SK-N-SH (cell line): ENCODE results near the gene SPATA24. TPM values are rescaled to one million over a fixed set of nuclear protein-coding genes. Genes with fewer than 3 reads are reported as not detected.

Experiments used
- CTCF ChIA-PET: fragments of 300-600, 350-600 bp; formaldehyde crosslinking; extraction: SDS; loops from one replicate; lab custom pipeline; 2021; lab: Yijun Ruan, JAX
- POLR2A ChIA-PET: fragments of 350-600 bp; sonication (Branson Sonifier 250); formaldehyde crosslinking; extraction: SDS; loops from one replicate; lab custom pipeline; 2020; ENCODE audit warnings: antibody characterized with exemption, inconsistent platforms; lab: Yijun Ruan, JAX
- DNase-seq: peaks from one replicate; pipeline ENCODE4 v3.0.0; 2012
- H2AFZ ChIP-seq: fragments of 200-600 bp; sonication (generic); 2 replicates; pipeline ENCODE4 v1.8.1; 2016; ENCODE audit warnings: antibody characterized with exemption, mild to moderate bottlenecking, low read depth
- H3F3A ChIP-seq: fragments of 200-600 bp; sonication (generic); replicated peaks from 2 replicates; pipeline ENCODE3; 2016; ENCODE audit warnings: antibody characterized with exemption, mild to moderate bottlenecking; ENCODE audit not compliant: insufficient read depth
- H3K27ac ChIP-seq, 2 experiments: fragments of 200-500 bp in 1 of 2; fragments of 200-600 bp in 1 of 2; sonication (Bioruptor generic) in 1 of 2; sonication (generic), shearing (Covaris generic) in 1 of 2; 2 replicates each; pipeline versions ENCODE4 v1.5.1 to v1.6.1; 2014 to 2016; ENCODE audit warnings: low read depth in 2 of 2, inconsistent platforms in 1 of 2, low read length in 1 of 2, mild to moderate bottlenecking in 1 of 2, mixed read lengths in 1 of 2
- H3K27me3 ChIP-seq: fragments of 200-600 bp; sonication (generic), shearing (Covaris generic); 2 replicates; pipeline ENCODE4 v1.6.1; 2016; ENCODE audit warnings: mixed run types; ENCODE audit not compliant: insufficient read depth
- H3K36me3 ChIP-seq, 2 experiments: fragments of 200-500 bp in 1 of 2; fragments of 200-600 bp in 1 of 2; sonication (Bioruptor generic) in 1 of 2; sonication (generic) in 1 of 2; replicated peaks in 1 of 2; 2 replicates each; pipeline versions ENCODE3 to v1.5.1; 2014 to 2016; ENCODE audit warnings: low read length in 1 of 2, mild to moderate bottlenecking in 1 of 2; ENCODE audit not compliant: insufficient read depth in 2 of 2, control insufficient read depth in 1 of 2
- H3K4me1 ChIP-seq, 2 experiments: fragments of 200-500 bp in 1 of 2; fragments of 200-600 bp in 1 of 2; sonication (Bioruptor generic) in 1 of 2; sonication (generic), shearing (Covaris generic) in 1 of 2; 2 replicates each; pipeline versions ENCODE4 v1.5.1 to v1.6.1; 2014 to 2016; ENCODE audit warnings: low read depth in 1 of 2, low read length in 1 of 2, mixed run types in 1 of 2; ENCODE audit not compliant: insufficient read depth in 2 of 2, control insufficient read depth in 1 of 2
- H3K4me2 ChIP-seq: fragments of 200-600 bp; sonication (generic), shearing (Covaris generic); 2 replicates; pipeline ENCODE4 v1.6.1; 2017; ENCODE audit warnings: mixed run types
- H3K4me3 ChIP-seq, 2 experiments: fragments of 200-500 bp in 1 of 2; fragments of 200-600 bp in 1 of 2; sonication (Bioruptor generic) in 1 of 2; sonication (generic), shearing (Covaris generic) in 1 of 2; 2 replicates each; pipeline versions ENCODE4 v1.5.1 to v1.8.1; 2014 to 2016; ENCODE audit warnings: low read depth in 2 of 2, inconsistent platforms in 1 of 2, low read length in 1 of 2, mild to moderate bottlenecking in 1 of 2, mixed read lengths in 1 of 2, moderate library complexity in 1 of 2
- H3K79me2 ChIP-seq: fragments of 200-600 bp; sonication (generic); 2 replicates; pipeline ENCODE4 v1.8.1; 2017; ENCODE audit warnings: mild to moderate bottlenecking; ENCODE audit not compliant: insufficient read depth
- H3K9ac ChIP-seq: fragments of 200-600 bp; sonication (generic); 2 replicates; pipeline ENCODE4 v1.6.1; 2017; ENCODE audit warnings: mixed run types
- H3K9me2 ChIP-seq: fragments of 200-600 bp; sonication (generic); 2 replicates; pipeline ENCODE4 v1.6.1; 2017; ENCODE audit warnings: mixed run types
- H3K9me3 ChIP-seq: fragments of 200-600 bp; sonication (generic); 2 replicates; pipeline ENCODE4 v1.6.1; 2017; ENCODE audit warnings: mixed run types, mild to moderate bottlenecking, moderate library complexity
- H4K20me1 ChIP-seq: fragments of 200-600 bp; sonication (generic); 2 replicates; pipeline ENCODE4 v1.6.1; 2017; ENCODE audit warnings: mild to moderate bottlenecking, mixed run types; ENCODE audit not compliant: insufficient read depth
- EP300 ChIP-seq, 2 experiments: IDR thresholded peaks; 2 replicates each; pipeline versions ENCODE4 v1.4.0 to v1.6.1; 2012; ENCODE audit warnings: borderline replicate concordance in 1 of 2, low read depth in 1 of 2, low read length in 1 of 2
- FOXM1 ChIP-seq: IDR thresholded peaks from 2 replicates; pipeline ENCODE4 v1.4.0; 2012; ENCODE audit warnings: low read depth, mild to moderate bottlenecking
- IRF3 ChIP-seq: fragments of 150-350 bp; IDR thresholded peaks from 2 replicates; pipeline ENCODE4 v1.6.1; 2016; ENCODE audit warnings: mild to moderate bottlenecking, low read depth, low read length
- MXI1 ChIP-seq: IDR thresholded peaks from 2 replicates; pipeline ENCODE4 v1.6.1; 2012; ENCODE audit warnings: mild to moderate bottlenecking, low read depth, low read length, improper control_type of control experiment
- NFIC ChIP-seq: IDR thresholded peaks from 2 replicates; pipeline ENCODE4 v1.4.0; 2012; ENCODE audit warnings: borderline replicate concordance
- PBX3 ChIP-seq: IDR thresholded peaks from 2 replicates; pipeline ENCODE4; 2012
- RAD21 ChIP-seq: IDR thresholded peaks from 2 replicates; pipeline ENCODE4 v1.6.1; 2012; ENCODE audit warnings: mild to moderate bottlenecking, low read length
- RCOR1 ChIP-seq: fragments of 150-350 bp; IDR thresholded peaks from 2 replicates; pipeline ENCODE4 v1.6.1; 2017; ENCODE audit warnings: antibody characterized with exemption, low read length
- REST ChIP-seq: IDR thresholded peaks from 2 replicates; pipeline ENCODE4 v1.6.1; 2012; ENCODE audit warnings: mild to moderate bottlenecking, low read depth, low read length, moderate library complexity
- RFX5 ChIP-seq: IDR thresholded peaks from 2 replicates; pipeline ENCODE4 v1.6.1; 2012; ENCODE audit warnings: mild to moderate bottlenecking, improper control_type of control experiment, low read length
- SIN3A ChIP-seq: IDR thresholded peaks from 2 replicates; pipeline ENCODE4 v1.6.1; 2012; ENCODE audit warnings: low read depth, mild to moderate bottlenecking, low read length, moderate library complexity, borderline replicate concordance
- SMC3 ChIP-seq: IDR thresholded peaks from 2 replicates; pipeline ENCODE4 v1.6.1; 2012; ENCODE audit warnings: low read depth, low read length, improper control_type of control experiment
- TCF12 ChIP-seq: IDR thresholded peaks from 2 replicates; pipeline ENCODE4 v1.4.0; 2012
- TEAD4 ChIP-seq: IDR thresholded peaks from 2 replicates; pipeline ENCODE4 v1.4.0; 2012; ENCODE audit warnings: mild to moderate bottlenecking, borderline replicate concordance; ENCODE audit not compliant: insufficient read depth
- YY1 ChIP-seq: IDR thresholded peaks from 2 replicates; pipeline ENCODE4 v1.4.0; 2012; ENCODE audit warnings: low read depth, mild to moderate bottlenecking
- ZBTB33 ChIP-seq: IDR thresholded peaks from 2 replicates; pipeline ENCODE4 v1.4.0; 2012; ENCODE audit warnings: low read depth, borderline replicate concordance
- polyA plus RNA-seq, 3 experiments: library from polyadenylated mRNA; depleted of rRNA; stranded (reverse); fragments of >200 nt; gene quantifications; 2 replicates each; pipeline ENCODE4 v1.2.3, GENCODE V29; 2012
- TF ChIP-seq, protein P1 (sequence below): IDR thresholded peaks from 2 replicates; pipeline ENCODE4 v1.4.0; 2012; ENCODE audit warnings: low read depth
- TF ChIP-seq, protein P2 (sequence below): IDR thresholded peaks from 2 replicates; pipeline ENCODE4 v1.4.0; 2012; ENCODE audit warnings: low read depth, borderline replicate concordance
- TF ChIP-seq, protein P3 (sequence below): fragments of 200-600 bp; sonication (generic); IDR thresholded peaks from 2 replicates; pipeline ENCODE4 v1.6.1; 2017; ENCODE audit warnings: antibody characterized with exemption, mild to moderate bottlenecking, moderate library complexity
- TF ChIP-seq, protein P4 (sequence below): fragments of 150-350 bp; IDR thresholded peaks from 2 replicates; pipeline ENCODE4 v1.6.1; 2017; ENCODE audit warnings: antibody characterized with exemption, low read length, low read depth, borderline replicate concordance

Gene SPATA24
- polyA plus RNA-seq, 1 of the 3 experiments (the other 2 are of a cell fraction) = 7.6 TPM

- H3K79me2 ChIP-seq = no peaks in the 10 kb centered on the region
- no peak overlapping the region for H3K27ac ChIP-seq
- H3F3A ChIP-seq = peaks cover 8% of the 10 kb centered on the region
- H3K4me1 ChIP-seq = peaks cover 0 to 27% of the 10 kb centered on the region in 2 experiments; a peak in 1 of 4 replicates
- no peak overlapping the region for H3K4me2 ChIP-seq
- H3K4me3 ChIP-seq = no peak overlapping the region
- no peaks in the 10 kb centered on the region for H3K9me3 ChIP-seq
- H3K9ac ChIP-seq = no peak overlapping the region
- no peaks in the 10 kb centered on the region for H3K9me2 ChIP-seq
- no peaks in the 10 kb centered on the region for H4K20me1 ChIP-seq
- peaks cover 0 to 4% of the 10 kb centered on the region in 2 experiments for H3K36me3 ChIP-seq
- TF ChIP-seq TCF12 (no peak), SIN3A (no peak), TEAD4 (no peak), RFX5 (no peak), REST (no peak), RCOR1 (no peak), RAD21 (no peak), ZBTB33 (no peak), NFIC (no peak), EP300 (IDR thresholded peaks at IDR 0.05; ENCODE audit: borderline replicate concordance in 1 of 2, low read depth in 1 of 2, low read length in 1 of 2) (no peak), FOXM1 (no peak), IRF3 (no peak), MXI1 (no peak), YY1 (no peak), SMC3 (no peak), PBX3 (no peak)
- TF ChIP-seq, protein P1, sequence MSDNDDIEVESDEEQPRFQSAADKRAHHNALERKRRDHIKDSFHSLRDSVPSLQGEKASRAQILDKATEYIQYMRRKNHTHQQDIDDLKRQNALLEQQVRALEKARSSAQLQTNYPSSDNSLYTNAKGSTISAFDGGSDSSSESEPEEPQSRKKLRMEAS = no peak
- TF ChIP-seq, protein P2, sequence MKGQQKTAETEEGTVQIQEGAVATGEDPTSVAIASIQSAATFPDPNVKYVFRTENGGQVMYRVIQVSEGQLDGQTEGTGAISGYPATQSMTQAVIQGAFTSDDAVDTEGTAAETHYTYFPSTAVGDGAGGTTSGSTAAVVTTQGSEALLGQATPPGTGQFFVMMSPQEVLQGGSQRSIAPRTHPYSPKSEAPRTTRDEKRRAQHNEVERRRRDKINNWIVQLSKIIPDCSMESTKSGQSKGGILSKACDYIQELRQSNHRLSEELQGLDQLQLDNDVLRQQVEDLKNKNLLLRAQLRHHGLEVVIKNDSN = no peak
- TF ChIP-seq, protein P3, sequence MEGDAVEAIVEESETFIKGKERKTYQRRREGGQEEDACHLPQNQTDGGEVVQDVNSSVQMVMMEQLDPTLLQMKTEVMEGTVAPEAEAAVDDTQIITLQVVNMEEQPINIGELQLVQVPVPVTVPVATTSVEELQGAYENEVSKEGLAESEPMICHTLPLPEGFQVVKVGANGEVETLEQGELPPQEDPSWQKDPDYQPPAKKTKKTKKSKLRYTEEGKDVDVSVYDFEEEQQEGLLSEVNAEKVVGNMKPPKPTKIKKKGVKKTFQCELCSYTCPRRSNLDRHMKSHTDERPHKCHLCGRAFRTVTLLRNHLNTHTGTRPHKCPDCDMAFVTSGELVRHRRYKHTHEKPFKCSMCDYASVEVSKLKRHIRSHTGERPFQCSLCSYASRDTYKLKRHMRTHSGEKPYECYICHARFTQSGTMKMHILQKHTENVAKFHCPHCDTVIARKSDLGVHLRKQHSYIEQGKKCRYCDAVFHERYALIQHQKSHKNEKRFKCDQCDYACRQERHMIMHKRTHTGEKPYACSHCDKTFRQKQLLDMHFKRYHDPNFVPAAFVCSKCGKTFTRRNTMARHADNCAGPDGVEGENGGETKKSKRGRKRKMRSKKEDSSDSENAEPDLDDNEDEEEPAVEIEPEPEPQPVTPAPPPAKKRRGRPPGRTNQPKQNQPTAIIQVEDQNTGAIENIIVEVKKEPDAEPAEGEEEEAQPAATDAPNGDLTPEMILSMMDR = no peak
- TF ChIP-seq, protein P4, sequence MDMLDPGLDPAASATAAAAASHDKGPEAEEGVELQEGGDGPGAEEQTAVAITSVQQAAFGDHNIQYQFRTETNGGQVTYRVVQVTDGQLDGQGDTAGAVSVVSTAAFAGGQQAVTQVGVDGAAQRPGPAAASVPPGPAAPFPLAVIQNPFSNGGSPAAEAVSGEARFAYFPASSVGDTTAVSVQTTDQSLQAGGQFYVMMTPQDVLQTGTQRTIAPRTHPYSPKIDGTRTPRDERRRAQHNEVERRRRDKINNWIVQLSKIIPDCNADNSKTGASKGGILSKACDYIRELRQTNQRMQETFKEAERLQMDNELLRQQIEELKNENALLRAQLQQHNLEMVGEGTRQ = no peak
- no peak for DNase-seq
- H2AFZ ChIP-seq = no peak overlapping the region
- H3K27me3 ChIP-seq = no peaks in the 10 kb centered on the region
- CTCF ChIA-PET = interaction anchor here (0.7 to 5.7 kb wide), 5 partner anchors 15 to 226 kb away, joined by 3 to 39 read pairs (median 5); no protein-coding TSS in a partner anchor
- POLR2A ChIA-PET = no interaction called here
Observed at GRCh38 chr5:139407517-139407916, 3.6 kb upstream of the SPATA24 start.
